NCI-H1694 (cell line): Measurements from ENCODE around the gene PLEKHM2.

Experiments
- DNase-seq: peaks from one replicate; lab custom pipeline; 2025; lab: John Stamatoyannopoulos, UW

PLEKHM2 gene

GRCh38 chr1:15760520-15761211 is 76.5 kb downstream of the PLEKHM2 start:
- no peak for DNase-seq

- DNase-seq, result no peak
Observed at GRCh38 chr1:15761366-15762128, 77.4 kb downstream of the PLEKHM2 start.

- no peak for DNase-seq
Observed at GRCh38 chr1:15762546-15762945, 78.4 kb downstream of the PLEKHM2 start.

GRCh38 chr1:15764269-15764764 is 80.2 kb downstream of the PLEKHM2 start:
- DNase-seq, result no peak

- no peak for DNase-seq
Observed at GRCh38 chr1:15764890-15765289, 80.8 kb downstream of the PLEKHM2 start.

GRCh38 chr1:15765495-15766194 is 81.5 kb downstream of the PLEKHM2 start:
- no peak for DNase-seq

GRCh38 chr1:15767941-15768340 is 83.8 kb downstream of the PLEKHM2 start:
- no peak for DNase-seq

GRCh38 chr1:15768388-15768787 is 84.3 kb downstream of the PLEKHM2 start:
- DNase-seq, result no peak

- no peak for DNase-seq
Observed at GRCh38 chr1:15770313-15770962, 86.3 kb downstream of the PLEKHM2 start.

- DNase-seq, result no peak
Observed at GRCh38 chr1:15771836-15772515, 87.9 kb downstream of the PLEKHM2 start.

GRCh38 chr1:15775706-15776105 is 91.6 kb downstream of the PLEKHM2 start:
- DNase-seq, result no peak

GRCh38 chr1:15777909-15778707 is 94.0 kb downstream of the PLEKHM2 start:
- no peak for DNase-seq
